GM19240 (cell line): ENCODE data around the gene S100A4.

Source experiments
- DNase-seq: peaks from one replicate; pipeline ENCODE4 v3.0.0; 2011; ENCODE audit warnings: low spot score; ENCODE audit not compliant: insufficient read length

S100A4 gene

DNA sequence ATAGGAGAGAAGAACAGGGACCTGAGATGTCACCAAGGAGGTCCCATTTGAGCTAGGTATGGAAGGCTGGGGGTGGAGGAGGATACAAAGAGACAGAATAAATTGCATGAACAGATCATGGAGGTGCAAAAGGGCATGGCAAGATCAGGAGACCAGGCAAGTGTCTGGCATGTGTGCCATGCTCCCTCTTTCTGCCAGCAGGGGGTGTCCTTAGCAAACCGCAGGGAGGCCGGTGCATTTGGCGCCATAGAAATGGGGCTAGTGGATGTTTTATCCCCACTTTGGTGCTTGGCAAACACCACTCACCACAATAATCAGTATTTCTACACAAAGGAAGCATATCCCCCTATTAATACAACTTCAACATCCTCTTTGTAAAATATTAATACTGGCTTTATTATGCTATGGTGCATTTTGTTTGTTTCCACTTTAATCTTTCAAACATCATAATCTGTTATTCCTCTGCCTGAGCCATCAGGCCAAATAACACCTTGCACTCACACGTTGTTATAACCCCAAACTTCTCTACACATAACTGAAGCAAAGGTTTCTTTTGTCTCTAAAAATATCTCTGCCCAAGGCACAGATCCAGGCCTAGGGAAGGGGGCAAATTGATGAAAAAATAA lies 35.8 kb downstream of the S100A4 start:
- peak; percentile 39 for DNase-seq

DNA sequence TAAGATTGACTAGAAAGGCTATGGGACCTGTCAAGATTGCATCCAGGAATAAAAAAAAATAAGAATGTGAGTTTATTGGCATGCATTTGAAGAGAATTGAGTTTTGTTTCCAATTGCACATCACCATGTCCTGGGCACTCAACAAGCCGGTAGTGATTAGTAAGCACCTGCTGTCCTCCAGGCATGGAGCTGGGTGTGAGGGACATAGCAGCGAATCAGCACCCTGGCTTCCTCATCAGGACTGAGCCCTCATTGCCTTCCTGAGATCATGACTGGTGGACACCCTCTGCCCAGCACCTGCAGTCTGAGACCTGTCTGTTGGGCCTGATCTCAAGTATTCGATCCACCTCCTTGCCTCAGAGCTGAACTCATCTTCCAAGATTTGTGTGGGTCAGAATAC lies 36.6 kb downstream of the S100A4 start:
- no peak for DNase-seq

DNA sequence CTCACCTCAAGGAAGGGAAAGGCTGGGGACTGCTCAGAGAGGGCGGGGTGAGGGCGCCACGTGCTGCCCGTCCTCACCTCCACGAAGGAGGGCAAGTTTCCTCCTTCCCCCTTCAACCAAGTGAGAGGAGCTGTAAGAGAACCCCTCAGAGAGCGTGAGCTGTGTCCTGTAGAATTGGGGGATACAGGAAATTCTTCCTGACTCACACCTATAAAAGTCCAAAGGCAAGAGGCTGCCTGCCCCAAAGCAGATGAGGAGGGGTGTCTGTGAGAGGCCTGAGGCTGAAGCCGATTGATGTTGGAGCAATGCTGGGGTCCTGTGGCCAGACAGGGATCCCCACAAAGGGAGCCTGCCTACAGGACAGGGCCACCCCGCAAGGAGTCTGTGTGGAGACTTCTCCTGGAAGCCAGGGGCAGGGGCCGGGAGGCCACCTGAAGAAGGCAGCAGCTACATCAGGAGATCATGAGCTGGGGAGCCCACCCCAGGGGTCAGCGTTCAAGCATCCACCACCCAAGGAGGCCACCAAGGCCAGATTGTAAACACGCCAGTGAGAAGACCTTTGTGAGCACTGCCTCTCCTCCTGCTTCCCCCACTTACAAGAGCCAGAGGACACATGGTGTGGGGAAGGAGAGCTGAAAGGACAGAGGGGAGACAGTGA lies 37.6 kb downstream of the S100A4 start:
- no peak for DNase-seq

DNA sequence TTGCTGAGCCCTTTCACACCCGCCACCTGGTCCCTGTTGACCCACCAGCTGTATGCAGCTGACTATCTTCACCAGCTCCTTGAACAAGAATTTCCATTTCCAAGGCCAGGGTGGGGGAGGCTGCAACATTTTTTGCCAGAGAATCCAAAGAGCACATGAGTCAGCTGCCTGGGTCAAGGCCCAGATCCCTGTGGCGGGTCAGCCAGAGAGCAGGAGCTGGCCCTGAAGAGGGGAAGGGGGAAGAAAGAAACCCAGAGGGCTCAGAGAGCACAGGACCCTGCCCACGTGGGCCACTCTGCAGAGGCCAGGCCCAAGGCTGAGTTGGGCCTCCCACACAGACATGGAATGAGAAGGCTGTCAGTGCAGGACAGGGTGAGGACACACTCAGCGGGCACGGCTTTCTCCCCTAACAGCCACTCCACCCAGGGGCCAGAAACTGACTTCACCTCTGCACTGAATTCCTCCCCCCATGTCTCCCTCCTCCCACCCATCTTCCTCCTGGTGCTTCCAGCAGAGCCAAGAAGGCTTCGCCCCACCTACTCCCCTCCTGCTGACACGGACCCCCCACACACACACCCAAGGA lies 38.7 kb downstream of the S100A4 start:
- DNase-seq: no peak

DNA sequence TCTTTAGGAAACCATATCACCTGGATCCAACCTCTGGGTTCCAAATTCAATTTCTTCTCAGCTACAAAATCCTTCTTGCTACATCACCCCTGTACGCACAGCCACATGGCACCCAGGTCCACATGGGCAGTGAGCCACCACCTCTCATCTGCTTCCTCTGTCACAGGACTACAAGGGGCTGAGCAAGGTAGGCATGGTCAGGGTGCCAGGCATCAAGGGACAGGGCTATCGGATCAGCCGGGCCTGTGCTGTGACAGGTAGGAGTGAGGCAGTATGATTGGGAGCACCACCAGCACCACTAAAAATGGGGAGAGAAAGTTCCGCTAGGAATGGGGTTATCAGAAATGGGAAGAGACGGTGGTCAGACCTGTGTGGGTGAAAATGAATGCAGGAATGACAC lies 39.2 kb downstream of the S100A4 start:
- DNase-seq: no peak

DNA sequence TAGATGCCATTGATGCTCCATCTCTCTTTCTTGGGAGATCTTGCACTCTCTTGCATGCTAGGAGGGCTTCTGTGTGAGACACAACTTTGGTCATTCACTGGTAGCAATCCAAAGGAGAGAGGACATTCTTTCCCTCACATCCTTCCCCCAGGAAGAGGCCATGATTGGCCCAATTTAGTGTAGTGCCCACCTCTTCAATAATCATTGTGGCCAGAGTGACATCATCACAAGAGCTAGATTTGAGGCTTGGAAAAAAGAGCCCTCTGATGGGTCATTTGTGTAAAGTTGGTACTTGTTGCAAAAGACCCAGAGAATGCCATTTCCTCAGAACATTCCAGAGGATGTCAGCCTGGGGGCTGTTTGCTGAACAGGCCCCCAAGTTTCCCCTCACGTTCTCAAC lies 40.0 kb downstream of the S100A4 start:
- DNase-seq: no peak

DNA sequence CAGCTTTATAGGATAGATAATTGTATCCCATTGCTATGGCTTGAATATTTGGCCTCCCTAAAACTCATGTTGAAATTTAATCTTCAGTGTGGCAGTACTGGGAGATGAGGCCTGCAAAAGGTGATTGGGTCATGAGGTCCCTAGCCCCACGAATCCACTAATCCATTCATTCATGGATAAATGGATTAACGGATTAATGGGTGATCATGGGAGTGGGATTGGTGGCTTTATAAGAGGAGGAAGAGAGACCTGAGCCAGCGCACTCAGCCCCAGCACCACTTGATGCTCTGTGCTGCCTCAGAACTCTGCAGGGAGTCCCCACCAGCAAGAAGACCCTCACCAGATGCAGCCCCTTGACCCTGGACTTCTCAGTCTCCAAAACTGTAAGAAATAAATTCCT lies 41.8 kb downstream of the S100A4 start:
- no peak for DNase-seq

DNA sequence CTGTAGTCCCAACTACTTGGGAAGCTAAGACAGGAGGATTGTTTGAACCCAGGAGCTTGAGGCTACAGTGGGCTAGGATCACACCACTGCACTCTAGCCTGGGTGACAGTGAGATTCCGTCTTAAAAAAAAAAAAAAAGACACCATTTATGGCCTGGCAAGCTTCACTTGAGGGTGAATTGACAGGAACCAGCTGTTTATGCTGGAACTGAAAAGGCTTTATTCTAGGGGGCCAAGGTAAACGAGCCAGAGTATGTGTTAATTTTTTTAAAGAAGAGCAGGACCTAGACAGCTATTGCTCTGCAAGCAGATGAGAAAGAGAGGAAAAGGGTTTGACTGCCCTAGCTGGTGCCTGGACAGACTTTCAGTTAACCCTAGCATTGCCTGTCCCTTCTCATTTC lies 46.9 kb downstream of the S100A4 start:
- DNase-seq: no peak

DNA sequence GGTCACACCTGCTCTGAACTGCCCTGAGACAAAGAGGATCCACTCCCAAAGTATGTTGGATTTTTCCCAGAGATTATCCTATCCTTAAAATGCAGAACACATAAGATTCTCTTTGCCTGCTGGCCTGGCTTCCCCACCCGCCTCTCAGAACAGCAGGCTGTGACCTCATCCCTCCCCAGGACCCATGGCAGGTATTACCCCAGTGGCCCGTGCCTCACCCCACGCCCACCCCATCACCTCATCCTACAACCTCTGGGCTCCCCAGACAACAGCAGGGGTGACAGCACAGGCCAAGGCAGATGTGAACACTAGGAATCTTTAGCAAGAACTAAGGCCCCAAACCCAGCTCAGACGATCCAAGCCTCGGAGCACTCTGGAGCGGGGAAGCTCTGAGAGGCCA lies 50.1 kb downstream of the S100A4 start:
- no peak for DNase-seq

DNA sequence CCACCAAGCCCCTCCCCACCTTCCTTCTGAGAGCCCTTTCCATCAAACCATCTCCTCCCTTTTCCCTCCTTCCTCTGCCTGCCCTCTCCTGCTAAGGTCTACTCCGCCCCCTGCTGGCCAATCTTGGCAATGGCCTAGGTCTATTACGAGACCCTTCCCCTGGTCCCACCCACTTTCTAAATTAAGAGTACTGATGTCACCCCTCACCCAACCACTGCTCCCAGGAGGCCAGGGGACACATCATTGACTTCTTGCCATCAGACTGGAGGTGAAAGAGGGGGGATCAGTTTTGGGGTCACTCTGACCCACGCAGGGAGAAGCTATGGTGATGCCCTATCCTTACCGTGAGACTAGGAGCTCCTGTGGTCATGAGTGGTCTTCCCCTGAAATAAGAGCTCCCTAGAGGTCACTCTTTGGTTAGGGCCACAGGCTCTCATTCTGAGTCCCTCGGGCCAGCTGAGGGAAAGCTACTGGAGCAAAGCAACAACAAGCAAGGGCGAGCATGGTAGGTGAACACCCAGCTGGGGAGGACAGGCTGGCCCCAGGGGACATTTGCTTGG lies 50.5 kb downstream of the S100A4 start:
- DNase-seq: peak; percentile 33
